Thoracic aorta endothelial cell (primary cell): ENCODE results near the gene MEMO1. TPM values are rescaled to one million over a fixed set of nuclear protein-coding genes. Genes with fewer than 3 reads are reported as not detected.

ENCODE experiments used
- total RNA-seq: library from RNA; depleted of rRNA; stranded (reverse); fragments of >200 nt; gene quantifications from 2 replicates; pipeline ENCODE4 v1.2.3, GENCODE V29; 2012

MEMO1 gene
- total RNA-seq = 55.1 and 56.9 TPM in 2 replicates

GRCh38 chr2:32010670-32011484, at the start of gene MEMO1:
Gene MEMO1 (minus strand): TSS chr2:32011008. CDS start chr2:32010247, 761 bp downstream.

GRCh38 chr2:32039447-32040219, 28.8 kb upstream of the MEMO1 start, which contains the start of gene DPY30:
Gene DPY30 (minus strand): TSS chr2:32039805. CDS start chr2:32039456, 349 bp downstream.

Other genes starting within 250 kb of the MEMO1 start
- 81.2 and 93.0 TPM in 2 replicates for gene DPY30, start 28.8 kb upstream of the MEMO1 start, total RNA-seq
- 48.7 and 50.8 TPM in 2 replicates for gene SPAST, start 52.5 kb upstream of the MEMO1 start, total RNA-seq
- gene SLC30A6, start 154.9 kb upstream of the MEMO1 start, total RNA-seq = 34.2 and 35.3 TPM in 2 replicates